Hepatic stellate cell (primary cell): ENCODE data around the gene LPXN.

Experiments
- DNase-seq: peaks from one replicate; pipeline ENCODE4 v3.0.0; 2011; ENCODE audit warnings: low spot score

The LPXN gene

GRCh38 chr11:58524232-58525036, 51.2 kb downstream of the LPXN start:
- DNase-seq = peak; percentile 70

- peak; percentile 37 for DNase-seq
These were observed 61.8 kb downstream of the LPXN start for GRCh38 chr11:58513747-58514367.

DNA sequence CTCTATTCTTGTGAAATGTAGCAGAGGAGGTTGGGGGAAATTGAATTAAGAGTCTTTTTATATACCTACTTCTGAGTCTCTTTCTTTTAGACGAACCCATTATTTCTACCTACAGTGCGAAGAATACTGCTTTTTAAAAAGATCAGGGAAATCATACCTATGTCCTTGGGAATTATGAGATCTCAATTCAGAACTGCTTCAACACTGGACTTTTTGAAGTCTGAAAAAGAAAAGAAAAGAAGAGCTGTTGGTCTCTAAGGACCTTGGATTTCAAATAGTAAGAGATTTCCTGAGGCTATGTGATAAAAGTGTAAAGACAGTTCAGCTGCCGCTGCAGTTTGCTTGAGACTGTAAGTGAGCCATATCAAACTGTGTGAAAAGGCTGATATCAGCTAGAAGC, 64.0 kb downstream of the LPXN start:
- no peak for DNase-seq

DNA sequence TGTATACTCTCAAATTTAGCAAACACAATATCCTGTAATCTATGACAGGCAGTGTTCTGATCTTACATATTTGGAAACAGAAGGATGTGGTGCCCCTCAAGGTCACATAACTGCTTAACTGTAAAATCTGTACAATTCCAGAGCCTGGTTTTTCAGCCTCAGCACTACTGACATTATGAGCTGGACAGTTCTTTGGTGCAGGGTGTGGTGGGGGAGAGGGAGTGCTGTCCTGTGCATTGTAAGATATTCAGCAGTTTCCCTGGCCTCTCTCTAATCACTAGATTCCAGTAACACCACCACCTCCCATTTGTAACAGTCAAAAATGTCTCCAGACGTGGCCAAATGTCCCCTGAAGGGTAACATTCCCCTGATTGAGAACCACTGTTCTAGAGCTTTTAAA, 65.9 kb downstream of the LPXN start:
- no peak for DNase-seq

DNA sequence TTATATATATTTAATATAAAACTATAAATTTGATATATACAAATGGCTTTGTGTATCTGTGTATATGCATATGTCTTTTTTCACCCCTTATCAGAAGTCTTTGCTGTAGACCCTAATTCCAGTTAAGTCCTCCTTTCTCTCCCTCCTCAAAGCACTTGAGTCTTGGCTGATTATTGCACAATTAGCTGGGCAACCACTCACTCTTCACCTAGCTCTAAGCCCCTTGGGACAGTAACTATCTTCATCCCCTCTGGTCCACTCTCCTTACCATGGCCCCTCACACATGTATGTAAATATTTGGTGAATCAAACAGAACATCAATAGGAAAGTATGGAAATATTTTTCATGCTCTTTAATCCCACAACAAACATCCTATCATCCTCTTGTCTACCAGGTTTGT, 66.8 kb downstream of the LPXN start:
- no peak for DNase-seq

- no peak for DNase-seq
These were observed 67.7 kb downstream of the LPXN start, which contains the start of gene OR5B21 for GRCh38 chr11:58508005-58508404. TSS of gene OR5B21 (minus strand) at chr11:58508105. CDS start at chr11:58508105, 0 bp downstream.

- no peak for DNase-seq
These were observed 68.3 kb downstream of the LPXN start for GRCh38 chr11:58507355-58507754.

DNA sequence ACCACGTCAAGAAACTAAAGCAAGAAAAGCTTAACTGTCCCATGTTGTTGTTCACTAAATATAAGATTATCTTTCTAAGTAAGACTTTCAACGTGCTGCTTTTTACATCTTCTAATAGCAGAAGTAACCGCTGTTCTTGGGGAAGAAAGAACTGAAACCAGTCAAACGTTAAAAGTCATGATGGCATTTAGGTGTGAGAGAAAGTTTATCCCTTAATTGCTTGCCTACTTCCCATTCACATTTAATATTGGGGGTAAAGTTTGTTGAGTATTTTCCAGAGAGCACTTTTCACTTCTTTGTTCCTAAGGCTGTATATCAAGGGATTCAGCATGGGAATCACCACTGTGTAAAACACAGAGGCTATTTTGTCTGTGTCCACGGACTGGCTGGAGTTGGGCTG, 68.7 kb downstream of the LPXN start:
- no peak for DNase-seq

GRCh38 chr11:58505849-58506248, 69.8 kb downstream of the LPXN start:
- DNase-seq = no peak

- DNase-seq = no peak
These were observed 71.4 kb downstream of the LPXN start for GRCh38 chr11:58504232-58504631.

GRCh38 chr11:58503361-58503856, 72.2 kb downstream of the LPXN start:
- DNase-seq = no peak

GRCh38 chr11:58502004-58502403, 73.7 kb downstream of the LPXN start:
- DNase-seq = no peak

DNA sequence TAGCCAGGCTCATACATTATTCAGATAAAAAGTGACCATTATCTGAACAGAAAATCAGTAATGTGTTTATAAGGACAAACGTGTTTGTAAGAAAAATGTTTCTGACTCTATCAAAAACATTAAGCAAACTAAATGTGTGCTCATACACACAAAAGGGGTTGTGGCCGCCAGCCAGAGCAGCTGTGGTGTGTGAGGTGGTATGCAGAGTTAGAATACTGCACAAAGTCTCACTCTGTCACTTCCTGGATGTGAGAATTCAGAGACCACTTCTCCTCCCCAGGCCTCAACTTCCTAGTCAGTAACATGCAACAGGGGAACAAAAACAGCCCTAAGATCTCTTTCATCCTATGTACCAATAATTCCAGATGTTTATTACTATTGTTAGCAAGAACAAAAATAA, 77.2 kb downstream of the LPXN start:
- no peak for DNase-seq

- DNase-seq = no peak
These were observed 77.7 kb downstream of the LPXN start for GRCh38 chr11:58497951-58498350.

DNA sequence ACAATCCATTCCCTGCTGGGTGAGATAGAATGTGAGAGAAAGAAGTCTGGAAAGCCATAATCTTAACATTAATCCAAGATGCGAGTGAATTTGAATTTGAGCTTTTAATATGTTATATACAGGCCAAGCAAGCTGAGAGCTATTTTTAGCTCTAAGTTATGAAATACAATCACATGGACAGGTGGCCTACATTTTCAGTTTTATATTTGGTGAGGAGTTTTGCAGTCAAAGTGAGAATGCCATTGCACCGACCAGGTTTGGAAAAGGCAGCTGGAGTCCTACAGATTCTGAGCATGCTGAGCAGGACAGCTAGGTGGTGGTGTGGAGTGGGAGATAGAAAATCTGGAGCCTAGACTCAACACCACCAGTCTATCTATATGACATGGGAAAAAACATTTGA, 79.8 kb downstream of the LPXN start:
- DNase-seq = no peak

DNA sequence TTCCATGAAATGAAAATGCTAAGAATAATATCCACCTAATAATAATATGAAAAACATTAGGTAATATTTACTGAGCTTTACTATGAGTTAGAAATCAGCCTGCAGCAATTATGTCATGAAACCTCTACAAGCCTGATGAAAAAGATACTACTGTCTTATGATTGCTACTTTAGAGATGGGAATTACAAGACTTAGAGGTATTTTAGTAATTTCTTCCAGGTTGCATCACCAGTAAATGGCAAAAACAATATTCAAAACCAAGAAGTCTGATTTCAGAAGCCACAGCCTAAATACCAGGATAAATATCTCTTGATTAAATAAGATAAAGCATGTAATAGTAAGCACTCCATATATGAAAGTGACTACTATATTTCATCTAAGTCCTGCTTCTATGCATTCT, 81.6 kb downstream of the LPXN start:
- no peak for DNase-seq

DNA sequence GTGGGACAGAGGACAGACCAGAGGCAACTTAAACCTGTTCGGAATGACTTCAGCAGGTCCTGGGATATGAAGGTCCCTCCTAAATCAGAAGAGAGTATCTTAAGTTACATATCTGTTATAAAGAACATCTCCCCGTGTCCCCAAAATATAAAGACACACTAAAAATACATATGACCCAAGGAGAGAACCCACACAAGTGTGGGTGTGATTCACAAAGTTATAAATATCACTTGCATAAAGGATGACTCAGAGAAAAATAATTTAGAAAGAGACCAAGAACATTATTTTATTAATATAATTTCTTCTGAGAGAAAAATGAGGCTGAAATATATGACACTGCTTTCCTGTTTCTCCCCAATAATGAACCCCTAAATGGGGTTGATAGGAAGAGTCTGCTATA, 82.0 kb downstream of the LPXN start:
- DNase-seq = peak; percentile 35

GRCh38 chr11:58490827-58491226, 84.8 kb downstream of the LPXN start:
- no peak for DNase-seq

GRCh38 chr11:58487170-58487569, 88.5 kb downstream of the LPXN start:
- no peak for DNase-seq

DNA sequence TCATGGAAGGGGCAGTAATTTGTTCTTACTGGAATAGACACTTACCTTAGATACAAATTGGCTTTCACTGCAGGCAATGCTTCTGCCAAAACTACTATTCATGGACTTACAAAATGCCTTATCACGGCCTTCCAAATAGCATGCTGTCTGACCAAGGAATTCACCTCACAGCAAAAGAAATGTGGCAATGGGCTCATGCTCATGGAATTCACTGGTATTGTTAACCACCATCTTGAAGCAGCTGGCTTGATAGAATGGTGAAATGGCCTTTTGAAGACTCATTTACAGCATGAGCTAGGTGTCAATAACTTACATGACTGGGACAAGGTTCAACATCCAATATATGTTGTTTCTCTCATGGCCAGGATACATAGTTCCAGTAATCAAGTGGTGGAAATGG, 89.7 kb downstream of the LPXN start:
- no peak for DNase-seq
